H1 (cell line): ENCODE measurements around the gene MTX2. TPM values are rescaled to one million over a fixed set of nuclear protein-coding genes. Genes with fewer than 3 reads are reported as not detected.

ENCODE experiments used
- BACH1 ChIP-seq: IDR thresholded peaks from 2 replicates; pipeline ENCODE4 v1.6.1; 2012; ENCODE audit warnings: low read length, improper control_type of control experiment
- BRCA1 ChIP-seq: IDR thresholded peaks from 2 replicates; pipeline ENCODE4 v1.6.1; 2012; ENCODE audit warnings: low read depth, low read length, improper control_type of control experiment
- RBBP5 ChIP-seq: IDR thresholded peaks from 2 replicates; pipeline ENCODE4 v1.7.1; 2012; ENCODE audit warnings: low read depth, mild to moderate bottlenecking, inconsistent platforms, low read length, moderate library complexity, borderline replicate concordance
- SAP30 ChIP-seq: fragments of 300-600 bp; sonication (generic); IDR thresholded peaks from 2 replicates; pipeline ENCODE4 v1.7.1; 2012; ENCODE audit warnings: low read length, moderate library complexity, mild to moderate bottlenecking, inconsistent platforms; ENCODE audit not compliant: insufficient read depth, insufficient replicate concordance
- SIN3A ChIP-seq, 2 experiments: IDR thresholded peaks in 1 of 2; conservative IDR thresholded peaks in 1 of 2; 2 replicates each; pipeline ENCODE4 v1.6.1; 2011 to 2012; ENCODE audit warnings: low read length in 2 of 2, improper control_type of control experiment in 1 of 2, low read depth in 1 of 2, mild to moderate bottlenecking in 1 of 2
- SP1 ChIP-seq: IDR thresholded peaks from 2 replicates; pipeline ENCODE4 v1.6.1; 2011; ENCODE audit warnings: low read depth, low read length
- SP2 ChIP-seq: IDR thresholded peaks from 2 replicates; pipeline ENCODE4 v1.6.1; 2012; ENCODE audit warnings: mild to moderate bottlenecking, low read length, inconsistent platforms
- SUZ12 ChIP-seq: fragments of 200-600 bp; sonication (generic); IDR thresholded peaks from 2 replicates; pipeline ENCODE4 v1.6.1; 2012; ENCODE audit warnings: mild to moderate bottlenecking, inconsistent platforms, low read length, moderate library complexity, mixed read lengths
- YY1 ChIP-seq: IDR thresholded peaks from 2 replicates; pipeline ENCODE4 v1.6.1; 2011; ENCODE audit warnings: low read depth, mild to moderate bottlenecking, low read length
- polyA plus RNA-seq, 7 experiments: library from polyadenylated mRNA; depleted of rRNA in 3 of 7; stranded (reverse) in 5 of 7; unstranded in 2 of 7; fragments of >200 nt in 5 of 7; fragments of 200-250 nt in 2 of 7; gene quantifications; 1 replicate in 5 of 7; 2 replicates in 1 of 7; 4 replicates in 1 of 7; pipeline versions ENCODE4 v1.2.1 to v1.2.3, GENCODE V29; 2011 to 2013; ENCODE audit warnings: missing spikeins in 2 of 7, mixed read lengths in 2 of 7
- total RNA-seq: library from RNA; stranded (reverse); fragmentation: NEBNext Ultra II Directional; extraction: Animal tissue kit (Norgen Biotek cat#: 25700); gene quantifications from 2 replicates; pipeline ENCODE4 v1.2.1, GENCODE V29; 2021
- TF ChIP-seq, protein P1 (sequence below): IDR thresholded peaks from 2 replicates; pipeline ENCODE4 v1.6.1; 2012; ENCODE audit warnings: low read length, inconsistent platforms

Gene MTX2
- total and polyA plus RNA-seq, 2 of the 8 experiments (the other 6 are each of a cell fraction or from before 2014, with no cell fraction given): 33.5 to 38.3 TPM

DNA sequence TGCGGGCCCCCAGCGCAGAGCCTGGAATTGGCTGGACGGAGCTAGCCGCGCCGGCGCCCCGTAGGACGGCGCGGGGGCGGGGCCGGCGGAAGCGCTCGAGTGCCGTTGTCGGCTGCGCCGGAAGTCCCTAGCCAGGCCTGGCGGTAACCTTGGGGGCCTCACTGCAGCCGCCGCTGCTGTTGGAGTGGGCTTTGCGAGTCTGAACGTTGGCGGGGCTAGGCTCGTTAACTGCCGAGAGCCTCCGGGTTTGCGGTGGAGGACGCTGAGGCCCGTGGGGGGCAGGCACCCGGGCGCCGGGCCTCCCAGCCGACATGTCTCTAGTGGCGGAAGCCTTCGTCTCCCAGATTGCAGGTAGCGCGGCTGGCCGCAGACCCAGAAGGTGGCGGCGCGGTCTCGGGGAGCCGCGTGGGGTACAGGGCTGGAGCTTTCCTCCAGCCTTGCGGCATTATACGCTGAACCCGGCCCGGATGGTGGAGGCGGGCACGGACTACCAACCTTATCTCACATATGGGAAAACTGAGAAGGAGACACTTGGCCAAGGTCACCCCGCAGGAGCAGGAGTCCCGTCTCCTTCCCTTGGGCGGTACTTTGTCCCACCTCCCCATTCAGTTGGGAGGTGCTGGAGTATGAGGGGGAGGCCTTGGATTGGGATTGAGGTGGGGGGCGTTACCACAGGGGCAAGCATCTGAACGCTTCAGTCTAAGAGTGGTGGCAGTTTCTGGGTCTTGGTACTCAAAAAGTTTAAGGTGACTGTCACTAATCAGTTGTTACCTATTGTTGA is at the start of gene MTX2 (continued):
- TF ChIP-seq BRCA1 (no peak), BACH1 (no peak), SUZ12 (no peak), SP2 (no peak), SIN3A (conservative IDR thresholded peaks at IDR 0.05 in 1 of 2, IDR thresholded peaks at IDR 0.05 in 1 of 2; ENCODE audit: low read depth in 1 of 2, low read length in 2 of 2) (peak in 1 of 2 experiments; percentile 83; a peak in 1 of 4 replicates), YY1 (no peak), SAP30 (no peak), SP1 (no peak), RBBP5 (peak; percentile 92)
- TF ChIP-seq, protein P1, sequence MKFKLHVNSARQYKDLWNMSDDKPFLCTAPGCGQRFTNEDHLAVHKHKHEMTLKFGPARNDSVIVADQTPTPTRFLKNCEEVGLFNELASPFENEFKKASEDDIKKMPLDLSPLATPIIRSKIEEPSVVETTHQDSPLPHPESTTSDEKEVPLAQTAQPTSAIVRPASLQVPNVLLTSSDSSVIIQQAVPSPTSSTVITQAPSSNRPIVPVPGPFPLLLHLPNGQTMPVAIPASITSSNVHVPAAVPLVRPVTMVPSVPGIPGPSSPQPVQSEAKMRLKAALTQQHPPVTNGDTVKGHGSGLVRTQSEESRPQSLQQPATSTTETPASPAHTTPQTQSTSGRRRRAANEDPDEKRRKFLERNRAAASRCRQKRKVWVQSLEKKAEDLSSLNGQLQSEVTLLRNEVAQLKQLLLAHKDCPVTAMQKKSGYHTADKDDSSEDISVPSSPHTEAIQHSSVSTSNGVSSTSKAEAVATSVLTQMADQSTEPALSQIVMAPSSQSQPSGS: no peak
